NOMO-1 (cell line): ENCODE measurements around the gene PTMS.
A peak's percentile ranks its signal among the peaks of the same experiment; 100 is the strongest.

Experiments
- DNase-seq, 2 experiments: peaks; one replicate each; lab custom pipeline; 2025; ENCODE audit not compliant: unreplicated experiment in 2 of 2; lab: John Stamatoyannopoulos, UW

Gene PTMS

DNA sequence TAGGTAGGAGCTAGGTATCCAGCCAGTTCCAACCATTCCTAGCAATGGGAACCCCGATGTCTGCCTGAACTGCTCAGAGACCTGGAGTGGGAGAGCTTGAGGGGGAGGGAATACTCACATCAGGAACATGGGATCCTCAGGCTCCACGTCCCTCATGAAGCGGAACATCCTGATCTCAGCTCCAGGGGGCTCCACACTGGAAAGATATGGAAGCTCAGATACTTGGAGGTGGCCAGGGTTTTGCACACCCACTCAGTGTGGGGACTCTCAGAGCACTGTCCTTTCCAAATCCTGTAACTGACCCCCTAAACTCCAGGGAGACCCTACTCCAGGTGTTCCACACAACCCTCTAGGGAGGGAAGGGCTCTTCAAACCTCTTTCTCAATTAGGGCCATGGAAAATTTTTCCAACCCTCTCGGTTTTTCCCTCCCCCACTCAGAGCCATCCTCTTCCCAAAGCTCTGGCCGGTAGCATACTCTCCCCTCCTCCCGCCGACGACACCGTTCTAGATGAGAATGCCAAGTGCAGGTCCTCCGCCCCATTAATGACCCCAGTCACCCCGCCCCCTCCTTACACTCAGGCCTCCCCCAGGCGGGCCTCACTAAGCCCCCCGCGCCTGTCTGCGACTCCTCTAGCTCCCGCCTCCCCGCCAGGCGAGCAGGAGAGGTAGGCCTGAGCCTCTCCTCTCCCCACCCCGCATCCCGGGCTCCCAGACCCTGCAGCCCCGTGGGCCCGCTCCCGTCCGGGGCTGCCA, 13.8 kb upstream of the PTMS start:
- DNase-seq: no peak

DNA sequence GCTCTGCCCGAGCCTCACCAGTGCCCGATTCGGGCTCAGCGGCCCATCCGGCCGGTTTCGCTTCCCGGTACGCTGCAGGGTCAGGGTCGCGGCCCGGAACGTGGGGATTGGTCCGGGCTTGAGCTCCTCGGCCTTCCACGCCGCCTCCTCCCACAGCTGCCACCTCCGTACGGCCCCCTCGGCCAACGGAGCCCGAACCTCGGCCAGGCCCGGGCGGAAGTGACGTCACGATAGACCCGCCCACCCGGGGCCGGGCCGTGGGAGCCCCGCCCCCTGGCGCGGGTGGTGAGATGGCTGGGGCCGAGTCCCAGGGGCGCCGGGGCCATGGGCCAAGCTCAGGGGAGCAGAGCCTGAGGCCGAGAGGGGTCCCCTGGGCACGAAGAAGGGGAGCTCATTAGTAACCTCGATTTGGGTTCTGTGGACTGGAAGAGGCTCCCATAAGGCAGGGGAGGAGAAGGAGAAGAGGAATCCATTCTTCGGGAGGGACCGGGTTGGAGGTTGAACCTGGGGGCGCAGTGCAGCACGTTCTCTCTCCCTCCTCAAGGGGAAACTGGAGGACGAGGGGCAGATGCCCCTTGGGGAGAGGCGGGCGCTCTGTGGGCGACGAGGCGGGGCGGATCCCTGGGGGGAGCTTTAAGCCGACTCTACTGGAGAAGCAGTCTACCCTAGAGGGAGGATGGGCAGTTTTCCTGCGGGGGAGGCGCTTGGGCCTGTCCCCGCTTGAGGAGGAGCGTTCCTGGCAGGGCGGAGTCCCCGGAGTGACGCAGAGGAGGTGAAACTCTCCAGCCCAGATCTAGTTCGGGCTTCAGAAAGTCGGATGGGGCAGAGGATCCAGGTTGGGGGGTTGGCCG, 13.0 kb upstream of the PTMS start, which contains the start of gene MLF2:
Gene MLF2, minus strand, starts transcription at position 221 of the 851 bp plus-strand sequence. CDS start 807 bp downstream, outside the sequence.
- DNase-seq: peak; percentile 97 to 98

DNA sequence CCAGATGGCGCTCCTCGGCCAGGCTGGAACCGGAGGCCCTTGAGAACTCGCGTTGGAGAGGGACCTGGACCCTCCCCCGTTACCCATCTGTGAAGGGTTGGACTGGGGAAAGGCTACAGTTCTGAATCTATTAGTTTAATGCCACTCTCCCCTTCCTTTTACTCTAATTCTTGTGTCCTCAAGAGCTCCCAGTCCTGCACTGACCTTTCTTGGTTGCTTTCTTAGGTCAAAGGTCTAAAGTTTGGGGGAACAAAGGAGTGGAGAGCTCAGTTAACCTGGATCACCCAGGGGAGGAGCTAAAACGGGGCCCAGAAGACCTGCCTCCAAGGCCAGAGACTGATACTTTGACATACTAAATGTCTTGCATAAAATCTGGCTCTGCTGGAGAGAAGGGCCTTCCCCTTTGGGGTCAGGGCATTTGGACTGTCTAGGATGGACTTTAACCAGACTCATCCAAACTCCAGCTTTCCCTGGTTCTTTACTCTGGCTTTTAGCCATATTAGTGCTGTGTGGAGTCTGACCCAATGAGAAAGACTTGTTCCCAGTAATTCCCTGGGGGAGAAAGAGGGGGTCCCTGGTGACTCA, 12.3 kb upstream of the PTMS start:
- no peak for DNase-seq

DNA sequence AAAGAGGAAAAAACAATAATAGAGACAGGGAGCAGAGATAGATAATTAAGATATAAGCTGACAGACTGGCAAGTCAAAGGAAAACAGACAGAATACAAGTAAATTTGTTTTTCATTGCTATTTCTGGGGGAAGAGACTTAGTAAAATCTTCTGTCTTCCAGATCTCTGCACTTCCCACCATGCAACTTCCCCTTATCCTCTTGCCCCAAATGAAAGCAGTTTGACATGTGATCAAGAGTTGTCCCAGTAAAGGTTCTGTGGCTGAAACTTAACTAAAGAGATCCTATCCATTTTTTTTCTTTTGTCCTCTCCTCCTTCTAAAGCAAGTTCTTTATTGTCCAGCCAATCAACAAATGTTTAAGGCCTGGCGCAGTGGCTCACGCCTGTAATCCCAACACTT, 11.8 kb upstream of the PTMS start:
- no peak for DNase-seq

DNA sequence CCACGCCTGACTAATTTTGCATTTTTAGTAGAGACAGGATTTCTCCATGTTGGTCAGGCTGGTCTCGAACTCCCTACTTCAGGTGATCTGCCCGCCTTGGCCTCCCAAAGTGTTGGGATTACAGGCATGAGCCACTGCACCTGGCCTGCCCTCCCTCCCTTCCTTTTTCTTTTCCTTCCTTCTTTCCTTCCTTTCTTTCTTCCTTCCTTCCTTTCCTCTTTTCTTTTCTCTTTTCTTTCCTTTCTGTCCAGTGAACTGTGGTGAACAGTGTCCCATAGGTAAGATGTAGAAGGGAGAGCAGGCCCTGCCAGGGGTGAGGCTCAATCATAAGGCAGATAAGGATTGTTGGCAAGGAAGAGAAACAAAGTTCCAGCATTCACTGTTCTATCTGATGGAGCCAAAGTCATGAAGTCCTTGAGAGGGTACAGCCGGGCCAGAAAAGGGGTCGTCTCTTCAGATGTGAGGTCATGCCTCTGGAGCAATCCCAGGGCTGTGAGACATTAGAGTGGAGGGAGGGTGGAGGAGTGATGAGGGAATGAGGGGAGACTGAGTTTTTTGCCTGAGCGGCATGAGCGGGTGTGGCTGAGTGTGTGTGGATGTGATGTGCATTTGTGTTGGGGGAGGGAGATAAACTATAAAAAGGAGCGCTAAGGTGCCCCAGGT, 9.0 kb upstream of the PTMS start:
- no peak for DNase-seq

DNA sequence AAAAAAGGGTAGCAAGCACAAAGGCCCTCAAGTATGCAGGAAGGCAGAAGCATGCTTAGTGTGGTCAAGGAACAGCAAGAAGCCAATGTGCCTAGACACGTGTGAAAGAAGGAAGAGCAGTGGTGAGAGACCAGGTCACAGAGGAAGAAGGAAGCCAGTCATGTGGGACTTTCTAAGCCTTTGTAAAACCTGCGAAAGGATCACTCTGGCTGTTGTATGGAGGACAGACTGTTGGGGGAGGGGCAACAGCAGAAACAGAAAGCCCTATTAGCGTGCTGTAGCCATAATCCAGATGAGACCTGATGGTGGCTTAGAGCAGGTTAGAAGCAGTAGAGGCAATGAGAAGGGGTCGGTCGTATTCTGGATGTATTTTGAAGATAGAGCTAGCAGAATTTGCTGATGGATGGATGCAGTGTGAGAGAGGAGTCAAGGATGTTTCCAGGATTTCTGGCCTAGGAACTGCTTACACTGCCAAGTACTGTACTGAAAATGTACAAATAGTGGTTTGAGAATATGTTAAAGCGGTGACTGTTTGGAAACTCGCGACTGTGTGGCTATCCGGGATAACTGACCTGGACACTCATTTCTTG, 7.6 kb upstream of the PTMS start:
- no peak for DNase-seq

DNA sequence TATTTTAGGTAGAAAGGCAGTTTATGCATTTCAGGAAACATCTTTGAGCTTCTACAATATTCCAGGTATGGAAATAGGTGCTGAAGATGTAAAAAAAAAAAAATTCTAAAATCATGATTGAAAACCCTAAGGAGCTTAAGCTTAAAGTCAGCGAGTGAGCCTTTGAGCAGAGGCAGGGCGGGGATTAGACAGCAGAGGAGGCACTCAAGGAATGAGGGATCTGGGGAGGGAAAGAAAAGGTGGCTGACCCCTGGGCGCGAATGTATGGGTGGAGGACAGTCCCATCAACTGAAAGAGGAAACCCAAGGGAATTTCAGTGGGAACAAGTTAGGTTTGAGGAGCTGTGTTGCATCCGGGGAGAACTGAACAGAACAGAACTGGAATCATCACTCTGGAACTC, 6.4 kb upstream of the PTMS start:
- no peak for DNase-seq

DNA sequence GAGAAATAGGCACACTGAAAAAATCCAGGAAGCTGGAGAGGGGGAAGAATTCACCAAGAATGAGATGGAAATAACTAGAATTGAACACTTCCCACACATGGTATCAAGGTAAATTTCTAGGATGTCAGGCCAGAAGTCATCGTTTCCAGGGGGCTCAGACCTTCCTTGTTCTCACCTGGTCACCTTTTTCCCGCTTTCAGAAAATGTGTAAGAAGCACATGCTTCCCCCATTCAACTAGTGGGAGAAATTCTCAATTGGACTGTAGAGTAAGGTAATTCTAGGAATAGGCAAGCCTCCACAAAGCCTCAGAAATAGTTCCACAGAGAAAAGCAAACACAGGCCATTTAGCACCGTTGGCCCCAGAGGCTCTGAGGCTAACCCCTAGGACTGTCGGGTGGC, 2.8 kb upstream of the PTMS start:
- no peak for DNase-seq

DNA sequence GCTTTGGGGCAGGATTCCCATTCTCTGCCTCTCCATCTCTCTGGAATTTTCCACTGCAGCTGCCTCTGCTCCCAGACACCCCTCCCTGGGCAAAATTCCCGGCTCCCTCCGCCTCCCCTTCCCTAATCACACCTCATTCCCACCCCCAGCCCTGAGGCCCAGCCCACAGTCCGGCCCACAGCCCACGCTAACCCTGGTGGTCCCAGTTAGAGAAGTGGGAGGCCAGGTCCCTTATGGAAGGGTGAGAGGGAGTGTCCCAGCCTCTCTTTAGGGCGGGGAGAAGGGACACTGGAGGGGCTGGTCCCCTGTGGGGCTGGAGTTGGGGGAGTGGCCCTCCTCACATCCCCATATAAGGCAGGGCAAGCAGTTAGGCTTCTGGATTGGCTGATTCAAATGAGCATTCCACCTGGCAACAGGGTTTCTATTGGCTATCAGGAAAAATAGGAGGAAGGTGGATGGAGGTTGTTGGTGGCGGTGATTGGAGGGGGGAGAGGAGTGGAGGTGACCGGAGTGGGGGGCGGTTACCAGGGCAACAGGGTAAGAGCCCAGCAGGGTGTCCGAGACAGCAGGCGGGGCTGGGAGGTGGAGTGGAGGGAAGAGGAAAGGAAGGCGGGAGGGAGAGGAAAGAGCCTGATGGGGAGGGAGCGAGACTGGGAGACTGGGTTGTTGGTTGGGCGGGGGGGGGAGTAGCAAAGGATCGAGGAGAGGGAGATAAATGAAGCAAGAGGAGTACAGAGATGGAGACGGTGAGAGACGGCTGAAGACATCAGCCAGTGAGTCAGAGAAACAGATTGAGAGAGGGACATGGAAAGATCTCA, 1.9 kb upstream of the PTMS start:
- DNase-seq: peak; percentile 80 to 85

DNA sequence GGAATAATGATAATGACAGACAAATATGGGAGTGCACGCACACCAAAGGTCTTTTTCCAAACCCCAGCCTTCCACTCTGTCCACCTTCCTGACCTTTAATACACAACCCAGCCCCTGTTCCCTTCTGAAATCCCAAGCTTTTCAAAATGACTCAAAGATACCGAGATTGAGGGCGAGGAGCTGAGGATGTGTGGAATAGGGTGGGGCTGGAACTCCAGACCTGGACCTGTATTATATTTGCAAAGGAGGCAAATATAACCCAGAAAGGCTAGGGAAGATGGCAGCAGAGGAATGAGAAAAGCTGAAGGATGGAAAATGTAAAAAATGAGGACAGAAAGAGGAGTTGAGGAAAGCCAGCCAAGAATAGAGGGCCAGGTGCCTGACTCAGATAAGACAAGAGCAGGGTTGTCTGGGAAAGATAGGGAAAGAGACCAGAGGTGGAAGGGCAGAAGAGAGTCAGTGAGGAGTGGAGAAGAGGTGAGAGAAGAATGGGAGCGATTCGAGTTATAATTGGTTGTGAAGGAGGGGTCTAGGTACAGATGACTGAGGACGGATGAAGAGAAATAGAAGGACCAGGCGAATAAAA, 1.0 kb upstream of the PTMS start:
- DNase-seq: no peak

DNA sequence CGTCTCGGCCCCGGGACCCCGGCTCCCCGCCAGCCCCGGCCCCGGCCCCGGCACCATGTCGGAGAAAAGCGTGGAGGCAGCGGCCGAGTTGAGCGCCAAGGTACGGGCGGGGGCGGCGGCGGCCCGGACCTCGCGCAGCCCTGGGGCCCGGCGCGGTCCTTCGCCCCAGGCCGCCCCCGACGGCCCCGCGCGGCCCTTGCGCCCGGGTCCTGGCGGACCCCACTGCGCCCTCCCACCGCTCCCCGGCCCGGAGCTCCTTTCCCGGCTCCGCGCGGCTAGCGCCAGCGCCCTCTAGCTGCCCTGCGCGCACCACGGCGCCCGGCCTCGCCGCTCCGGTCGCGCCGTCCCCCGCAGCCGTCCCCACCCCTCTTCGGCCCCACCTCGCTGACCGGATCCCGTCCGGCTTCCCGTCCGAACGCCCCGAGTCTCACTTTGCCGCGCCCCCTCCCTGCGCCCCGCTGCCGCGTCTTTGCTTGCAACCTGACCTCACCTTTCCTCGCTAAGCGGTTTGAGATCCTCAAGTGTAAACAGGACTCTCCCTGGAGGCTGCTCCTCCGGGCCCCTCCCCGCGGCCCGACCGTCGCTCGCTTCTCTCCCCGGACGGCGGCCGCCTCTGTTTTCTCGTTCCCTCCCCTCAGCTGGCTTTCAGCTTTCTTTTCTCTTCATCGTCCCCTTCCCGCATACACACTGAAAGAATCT, 637 bp downstream of the PTMS start:
- DNase-seq: peak; percentile 50 to 56

DNA sequence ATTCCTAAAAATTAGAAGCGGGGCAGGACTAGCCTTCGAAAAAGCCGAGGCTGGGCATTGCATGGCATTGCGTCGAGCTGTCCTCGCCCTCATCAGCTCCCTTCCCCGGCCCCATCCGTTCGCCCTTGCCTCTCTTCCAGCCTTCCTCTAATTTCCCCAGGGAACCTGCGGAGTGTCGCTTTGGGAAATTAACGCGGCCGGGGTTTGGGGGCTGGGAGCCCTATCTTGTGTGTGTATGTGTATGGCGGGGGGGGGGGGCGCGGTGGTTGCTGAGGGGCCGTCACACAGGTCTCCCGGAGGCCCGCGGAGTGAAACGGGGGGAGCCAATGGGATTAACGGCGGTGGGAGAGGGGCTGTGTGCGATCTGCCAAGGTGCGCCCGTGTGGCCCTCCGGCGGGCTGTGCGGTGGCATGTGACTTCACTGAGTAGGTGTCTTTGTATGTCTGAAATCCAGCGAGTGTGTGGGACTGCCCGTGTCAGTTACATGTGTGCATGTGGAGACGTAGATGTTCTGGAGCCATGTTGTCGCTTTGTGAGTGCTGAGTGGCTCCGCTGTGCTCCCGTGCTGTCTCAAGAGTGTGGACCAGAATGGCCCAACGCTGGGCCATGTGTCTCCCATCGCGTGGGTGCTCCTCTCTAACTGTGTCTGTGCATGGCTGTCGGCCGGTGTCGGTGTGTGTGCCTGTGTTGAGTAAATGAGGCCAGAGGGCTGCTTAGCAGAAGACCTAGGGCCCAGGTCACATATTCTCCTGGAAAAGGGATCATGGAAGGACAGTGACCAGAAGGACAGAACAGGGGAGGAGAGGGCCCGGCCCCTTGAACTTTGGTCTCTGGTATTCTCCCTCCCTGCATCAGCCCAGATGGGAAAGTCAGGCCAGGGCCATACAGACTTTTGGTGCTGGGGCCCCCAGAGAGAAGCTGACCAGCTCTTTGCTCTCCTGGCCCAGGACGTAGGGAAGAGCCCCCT, 1.5 kb downstream of the PTMS start:
- DNase-seq: no peak

DNA sequence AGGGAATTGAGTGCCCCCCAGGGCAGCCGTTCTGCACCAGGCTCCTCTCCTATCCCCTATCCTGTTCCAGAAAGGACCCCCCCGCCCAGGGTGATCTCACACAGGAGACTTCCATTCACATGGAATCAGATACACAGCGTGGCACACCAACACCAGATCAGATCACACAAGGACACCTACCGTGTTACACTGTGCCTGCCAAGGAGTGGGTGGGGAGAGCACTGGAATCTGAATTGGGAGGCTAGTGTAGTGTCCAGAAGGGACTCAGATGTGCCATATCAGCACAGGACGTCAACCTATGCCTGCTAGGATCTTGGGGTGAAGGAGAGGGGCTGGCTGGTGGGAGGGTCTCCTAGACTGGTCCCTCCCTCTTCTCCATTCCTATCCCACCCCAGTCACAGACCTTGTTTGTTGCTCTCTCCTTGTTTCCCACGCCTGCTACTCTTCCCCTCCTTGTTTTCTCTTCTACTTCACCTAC, 2.3 kb downstream of the PTMS start:
- no peak for DNase-seq

DNA sequence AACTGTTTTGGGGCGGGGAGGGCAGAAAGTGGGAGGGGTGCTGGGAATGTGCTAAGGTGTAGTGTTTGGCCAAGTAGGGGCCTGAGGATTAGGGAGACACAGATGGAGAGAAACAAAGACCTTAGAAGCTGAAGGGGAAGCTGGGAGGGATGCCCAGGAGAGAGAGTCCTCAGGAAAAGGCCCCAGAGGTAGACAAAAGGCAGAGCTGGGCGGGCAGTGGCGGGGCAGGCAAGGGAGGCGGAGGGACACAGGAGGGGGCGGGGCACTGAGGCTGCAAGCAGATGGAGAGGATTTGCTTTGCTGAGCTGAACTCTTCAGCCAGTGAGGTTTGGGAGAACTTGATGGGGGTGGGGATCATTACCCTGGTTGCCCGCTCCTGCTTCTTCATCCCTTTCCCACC, 2.8 kb downstream of the PTMS start:
- no peak for DNase-seq

DNA sequence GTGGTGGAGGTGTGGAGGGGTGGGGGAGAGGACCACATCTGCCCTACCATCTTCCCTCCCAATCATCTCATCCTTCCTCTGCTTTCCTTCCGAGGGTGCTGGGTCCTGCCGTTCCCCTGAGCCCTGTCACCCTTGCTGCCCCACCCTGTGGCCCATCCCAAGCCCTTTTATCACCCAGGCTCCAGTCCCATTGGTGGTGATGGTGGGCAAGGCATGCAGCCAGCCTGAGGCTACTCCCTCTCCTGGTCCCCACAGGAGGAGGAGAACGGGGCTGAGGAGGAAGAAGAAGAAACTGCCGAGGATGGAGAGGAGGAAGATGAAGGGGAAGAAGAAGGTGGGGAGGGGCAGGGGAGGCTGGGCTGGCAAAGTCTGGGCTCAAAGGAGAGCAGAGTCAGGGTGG, 3.5 kb downstream of the PTMS start:
- DNase-seq: no peak

DNA sequence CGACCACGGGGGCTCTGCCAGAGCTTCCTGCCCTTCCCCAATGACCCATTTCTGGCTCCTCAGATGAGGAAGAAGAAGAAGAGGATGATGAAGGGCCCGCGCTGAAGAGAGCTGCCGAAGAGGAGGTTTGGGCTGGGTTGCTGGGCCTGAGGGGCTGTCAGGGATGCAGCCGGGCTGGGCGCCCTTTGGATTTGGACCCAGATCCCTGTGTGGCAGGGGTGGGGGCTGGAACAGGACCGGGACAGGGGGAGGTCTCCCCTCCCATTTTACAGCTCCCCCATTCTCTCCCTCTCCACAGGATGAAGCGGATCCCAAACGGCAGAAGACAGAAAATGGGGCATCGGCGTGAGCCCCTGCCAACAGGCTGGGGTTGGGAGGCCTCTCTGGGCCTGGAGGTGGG, 3.9 kb downstream of the PTMS start:
- DNase-seq: no peak

DNA sequence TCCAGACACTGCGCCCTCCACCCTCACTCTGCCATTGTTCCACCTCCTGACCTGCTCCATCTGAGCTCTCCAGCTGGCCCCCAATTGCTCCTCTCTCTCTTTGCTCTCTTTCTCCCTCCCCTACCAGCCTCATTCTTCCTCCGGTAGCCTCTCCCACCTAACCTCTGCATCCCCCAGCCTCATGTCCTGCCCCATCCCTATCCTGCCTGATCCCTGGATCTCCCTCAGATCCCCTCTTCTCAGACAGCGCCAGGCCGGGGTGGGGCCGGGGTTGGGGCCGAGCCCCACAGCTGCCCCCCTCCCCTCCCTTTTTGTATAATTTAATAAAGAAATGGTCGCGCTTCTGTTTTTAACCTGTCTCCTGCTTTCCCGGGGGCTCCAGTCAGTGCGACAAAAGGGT, 4.4 kb downstream of the PTMS start:
- no peak for DNase-seq

DNA sequence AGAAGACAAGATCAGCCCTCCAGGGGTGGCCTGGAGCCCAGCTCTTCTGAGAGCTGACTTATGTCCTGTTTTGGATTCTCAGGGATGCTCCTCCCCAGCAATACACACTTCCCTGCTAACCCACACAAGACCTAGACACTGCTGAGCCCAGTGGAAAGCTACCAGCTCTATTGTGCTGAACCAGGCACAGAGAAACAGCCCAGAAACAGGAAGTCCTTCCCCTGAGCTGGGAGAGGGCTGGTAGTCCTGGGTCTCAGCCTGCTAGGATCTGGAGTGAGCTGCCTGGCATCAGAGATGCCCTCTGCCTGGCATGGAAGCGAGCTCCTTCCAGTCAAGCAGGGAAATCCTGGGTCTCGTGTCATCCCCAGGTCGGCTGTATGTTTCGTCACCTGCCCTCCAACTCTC, 4.9 kb downstream of the PTMS start:
- no peak for DNase-seq
